Progenitor cell of endocrine pancreas (in vitro differentiated cells): ENCODE measurements around the gene CXXC4. TPM values are rescaled to one million over a fixed set of nuclear protein-coding genes. Genes with fewer than 3 reads are reported as not detected.

Experiments
- DNase-seq: peaks from one replicate; pipeline ENCODE4 v3.0.0; 2021; ENCODE audit warnings: low spot score; ENCODE audit not compliant: unreplicated experiment
- H3K27ac Mint-ChIP-seq: 2 replicates; pipeline ENCODE4 v1.8.0; 2021; ENCODE audit warnings: mild to moderate bottlenecking, moderate library complexity, mixed read lengths
- H3K27me3 Mint-ChIP-seq: 2 replicates; pipeline ENCODE4 v1.8.0; 2021; ENCODE audit warnings: mixed read lengths
- H3K36me3 Mint-ChIP-seq: 2 replicates; pipeline ENCODE4 v1.8.0; 2022; ENCODE audit warnings: mixed read lengths; ENCODE audit not compliant: insufficient read depth
- H3K4me1 Mint-ChIP-seq: 2 replicates; pipeline ENCODE4 v1.8.0; 2021; ENCODE audit warnings: low read depth, mixed read lengths
- H3K4me3 Mint-ChIP-seq: 2 replicates; pipeline ENCODE4 v1.8.0; 2021; ENCODE audit warnings: low read depth, mild to moderate bottlenecking, moderate library complexity, mixed read lengths
- H3K9me3 Mint-ChIP-seq: 2 replicates; pipeline ENCODE4 v1.8.0; 2021; ENCODE audit warnings: low read depth, mixed read lengths
- CTCF ChIP-seq: fragments of 200-600 bp; sonication (generic); IDR thresholded peaks from one replicate; pipeline ENCODE4 v1.5.0; 2021; ENCODE audit warnings: antibody characterized with exemption, mild to moderate bottlenecking; ENCODE audit not compliant: unreplicated experiment
- total RNA-seq: library from RNA; stranded (reverse); gene quantifications from 2 replicates; pipeline ENCODE4 v1.2.1, GENCODE V29; 2021

CXXC4 gene
- total RNA-seq, 1 donor from 2014 or later, result 40.8 TPM

DNA sequence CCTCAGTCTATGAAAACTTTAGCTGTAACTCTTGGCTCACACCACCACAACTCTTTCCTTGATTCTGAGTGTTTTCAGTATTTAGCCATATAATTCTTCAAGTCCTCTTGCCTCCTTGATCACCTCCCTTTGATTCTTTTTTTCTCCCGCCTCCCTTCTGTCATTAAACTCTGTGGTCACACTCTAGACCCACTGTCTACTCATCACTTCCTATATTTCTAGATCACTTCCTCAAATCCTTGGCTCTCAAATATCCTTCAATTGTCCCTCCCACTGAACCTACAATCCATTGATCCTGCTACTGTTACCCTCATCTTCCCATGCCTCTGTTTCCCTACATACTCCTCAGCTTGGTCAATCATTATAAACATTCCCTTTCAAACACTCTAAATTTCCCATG is 12.4 kb upstream of the CXXC4 start:
- TF ChIP-seq CTCF, result no peak
- Mint-ChIP-seq H3K4me1 (peaks cover 6% of the 10 kb centered on the region), H3K27me3 (no peaks in the 10 kb centered on the region), H3K36me3 (no peaks in the 10 kb centered on the region), H3K27ac (no peak overlapping the region), H3K4me3 (no peak overlapping the region), H3K9me3 (peaks cover 4% of the 10 kb centered on the region)
- no peak for DNase-seq

DNA sequence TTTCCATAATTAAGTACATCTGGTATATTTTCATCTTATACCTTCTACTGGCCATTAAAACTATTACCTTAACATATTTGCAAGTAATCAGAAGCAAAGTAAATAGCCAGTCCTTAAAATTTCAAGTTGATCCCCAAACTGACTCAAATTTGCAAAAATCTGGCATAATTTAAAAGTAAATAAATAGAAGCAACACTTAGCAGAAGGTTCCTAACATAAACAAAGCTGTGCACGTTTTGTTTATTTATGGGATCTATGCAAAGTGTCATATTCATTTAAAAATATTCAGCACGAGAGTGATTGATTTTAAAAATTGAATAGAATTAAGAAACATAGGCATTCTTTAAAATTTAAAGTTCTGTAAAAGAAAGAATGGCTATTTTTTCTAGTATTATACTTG is 9.8 kb upstream of the CXXC4 start:
- Mint-ChIP-seq H3K36me3 (no peaks in the 10 kb centered on the region), H3K27me3 (no peaks in the 10 kb centered on the region), H3K27ac (no peak overlapping the region), H3K4me3 (no peak overlapping the region), H3K9me3 (peaks cover 4% of the 10 kb centered on the region), H3K4me1 (peaks cover 22% of the 10 kb centered on the region)
- TF ChIP-seq CTCF, result no peak
- no peak for DNase-seq

DNA sequence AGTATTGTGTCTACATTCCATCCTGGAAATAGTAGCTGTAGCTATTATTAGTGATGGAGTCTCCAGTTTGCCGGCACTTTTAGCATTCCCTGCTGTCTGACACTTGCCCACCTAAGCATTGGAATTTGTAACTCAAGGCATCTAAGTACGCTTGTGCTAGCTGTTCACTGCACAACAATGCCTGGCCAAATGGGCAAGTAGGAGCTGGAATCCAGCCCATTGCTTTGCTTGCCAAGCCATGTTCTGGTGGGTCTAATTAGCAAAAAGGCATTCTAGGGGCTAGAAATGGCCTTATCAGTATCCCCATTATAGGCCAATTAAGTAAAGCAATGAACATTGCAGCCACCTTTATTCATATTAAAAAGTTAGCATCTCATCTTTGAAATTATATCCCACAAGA is 7.8 kb upstream of the CXXC4 start:
- TF ChIP-seq CTCF, result no peak
- Mint-ChIP-seq H3K9me3 (peaks cover 4% of the 10 kb centered on the region), H3K36me3 (no peaks in the 10 kb centered on the region), H3K27me3 (no peaks in the 10 kb centered on the region), H3K4me1 (peaks cover 38% of the 10 kb centered on the region), H3K27ac (no peak overlapping the region), H3K4me3 (no peak overlapping the region)
- no peak for DNase-seq

GRCh38 chr4:104501290-104501689 is 6.6 kb upstream of the CXXC4 start:
- no peak for DNase-seq
- peak overlapping the region; percentile 71 for H3K27ac Mint-ChIP-seq
- H3K36me3 Mint-ChIP-seq, result no peaks in the 10 kb centered on the region
- peaks cover 4% of the 10 kb centered on the region for H3K9me3 Mint-ChIP-seq
- no peaks in the 10 kb centered on the region for H3K27me3 Mint-ChIP-seq
- H3K4me3 Mint-ChIP-seq, result no peak overlapping the region
- no peak for TF ChIP-seq CTCF
- peaks cover 38% of the 10 kb centered on the region for H3K4me1 Mint-ChIP-seq

- H3K4me1 Mint-ChIP-seq, result peaks cover 43% of the 10 kb centered on the region
- H3K27ac Mint-ChIP-seq, result peak overlapping the region; percentile 94
- no peaks in the 10 kb centered on the region for H3K27me3 Mint-ChIP-seq
- TF ChIP-seq CTCF, result no peak
- DNase-seq, result no peak
- H3K9me3 Mint-ChIP-seq, result no peaks in the 10 kb centered on the region
- no peak overlapping the region for H3K4me3 Mint-ChIP-seq
- H3K36me3 Mint-ChIP-seq, result no peaks in the 10 kb centered on the region
Measured at GRCh38 chr4:104500442-104500841, 5.7 kb upstream of the CXXC4 start.
